A549 (cell line): ENCODE measurements around the gene HPS5.

Experiments used
- EHMT2 ChIP-seq: fragments of 200-600 bp; sonication (generic); IDR thresholded peaks from 2 replicates; pipeline ENCODE4 v1.6.1; 2016; ENCODE audit warnings: antibody characterized with exemption, low read depth, mild to moderate bottlenecking, moderate library complexity
- JUN ChIP-seq, 2 experiments: fragments of >200 bp; sonication (Bioruptor Twin); formaldehyde crosslinking; IDR thresholded peaks; 2 replicates in 1 of 2; 3 replicates in 1 of 2; pipeline ENCODE4 v1.6.1; 2016 to 2017
- JUNB ChIP-seq: fragments of >200 bp; sonication (Bioruptor Twin); formaldehyde crosslinking; IDR thresholded peaks from 2 replicates; pipeline ENCODE4 v1.6.1; 2016
- MYC ChIP-seq: IDR thresholded peaks from 2 replicates; pipeline ENCODE4 v1.6.1; 2012; ENCODE audit warnings: mild to moderate bottlenecking, inconsistent platforms, low read length, improper control_type of control experiment, borderline replicate concordance
- POLR2A ChIP-seq: IDR thresholded peaks from 2 replicates; pipeline ENCODE4 v1.6.1; 2012; ENCODE audit warnings: mild to moderate bottlenecking, low read length
- POLR2AphosphoS2 ChIP-seq: conservative IDR thresholded peaks from 2 replicates; pipeline ENCODE4 v1.6.1; 2012; ENCODE audit warnings: low read length, improper control_type of control experiment, inconsistent platforms
- RARB ChIP-seq: fragments of 250-450 bp; sonication (Bioruptor Pico); IDR thresholded peaks from 2 replicates; pipeline ENCODE4 v1.8.0; 2021; ENCODE audit warnings: mild to moderate bottlenecking, moderate library complexity
- USF2 ChIP-seq: fragments of 450-650 bp; IDR thresholded peaks from 2 replicates; pipeline ENCODE4 v1.6.1; 2014; ENCODE audit warnings: antibody characterized with exemption
- TF ChIP-seq, protein P1 (sequence below): fragments of >200 bp; sonication (Bioruptor Twin); formaldehyde crosslinking; IDR thresholded peaks from 3 replicates; pipeline ENCODE4 v1.5.1; 2016
- TF ChIP-seq, protein P2 (sequence below): IDR thresholded peaks from 2 replicates; pipeline ENCODE4 v1.6.1; 2012
- TF ChIP-seq, protein P3 (sequence below): fragments of 200-600 bp; sonication (generic); IDR thresholded peaks from 2 replicates; pipeline ENCODE4 v1.6.1; 2016; ENCODE audit warnings: antibody characterized with exemption, mild to moderate bottlenecking, moderate library complexity

DNA sequence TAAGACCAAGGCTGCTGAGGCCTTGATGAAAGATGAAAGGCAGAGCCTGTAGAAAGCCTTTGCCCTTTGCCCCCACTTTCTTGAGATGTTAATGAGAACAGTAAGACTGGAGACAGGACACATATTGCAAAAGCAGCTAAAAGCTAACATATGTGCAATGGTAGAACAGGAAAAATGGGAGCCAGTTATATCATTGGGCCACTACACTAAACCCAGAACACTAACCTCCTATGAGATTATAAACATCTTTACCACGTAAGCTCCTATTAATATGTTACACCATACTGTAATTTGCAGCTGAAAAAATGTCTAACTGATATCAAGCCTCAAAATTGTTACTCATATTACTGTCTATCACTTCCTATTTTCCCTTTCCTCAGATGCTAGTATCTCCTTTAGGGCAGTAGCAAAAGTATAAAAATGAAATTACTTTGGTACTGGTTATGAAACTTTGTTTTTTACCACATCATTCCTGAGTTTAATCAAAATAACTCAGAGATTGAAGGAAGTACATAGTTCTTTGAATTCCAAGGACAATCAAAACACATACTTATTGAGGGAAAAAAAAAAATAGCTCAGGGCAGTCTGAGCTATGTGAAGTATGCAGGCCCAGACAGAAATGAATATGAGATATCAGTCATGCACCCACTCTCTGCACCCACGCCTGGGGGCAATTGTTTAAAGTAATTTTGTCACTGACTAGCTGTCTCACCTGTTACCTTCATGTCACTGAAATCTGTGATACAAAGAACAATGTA is 9.1 kb downstream of the HPS5 start:
- TF ChIP-seq MYC (no peak), JUNB (no peak), EHMT2 (no peak), JUN (IDR thresholded peaks at IDR 0.05) (no peak), RARB (CRISPR knock-in tag) (no peak), POLR2AphosphoS2 (no peak), POLR2A (no peak), USF2 (no peak)
- TF ChIP-seq, protein P1, sequence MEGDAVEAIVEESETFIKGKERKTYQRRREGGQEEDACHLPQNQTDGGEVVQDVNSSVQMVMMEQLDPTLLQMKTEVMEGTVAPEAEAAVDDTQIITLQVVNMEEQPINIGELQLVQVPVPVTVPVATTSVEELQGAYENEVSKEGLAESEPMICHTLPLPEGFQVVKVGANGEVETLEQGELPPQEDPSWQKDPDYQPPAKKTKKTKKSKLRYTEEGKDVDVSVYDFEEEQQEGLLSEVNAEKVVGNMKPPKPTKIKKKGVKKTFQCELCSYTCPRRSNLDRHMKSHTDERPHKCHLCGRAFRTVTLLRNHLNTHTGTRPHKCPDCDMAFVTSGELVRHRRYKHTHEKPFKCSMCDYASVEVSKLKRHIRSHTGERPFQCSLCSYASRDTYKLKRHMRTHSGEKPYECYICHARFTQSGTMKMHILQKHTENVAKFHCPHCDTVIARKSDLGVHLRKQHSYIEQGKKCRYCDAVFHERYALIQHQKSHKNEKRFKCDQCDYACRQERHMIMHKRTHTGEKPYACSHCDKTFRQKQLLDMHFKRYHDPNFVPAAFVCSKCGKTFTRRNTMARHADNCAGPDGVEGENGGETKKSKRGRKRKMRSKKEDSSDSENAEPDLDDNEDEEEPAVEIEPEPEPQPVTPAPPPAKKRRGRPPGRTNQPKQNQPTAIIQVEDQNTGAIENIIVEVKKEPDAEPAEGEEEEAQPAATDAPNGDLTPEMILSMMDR, result no peak
- TF ChIP-seq, protein P2, sequence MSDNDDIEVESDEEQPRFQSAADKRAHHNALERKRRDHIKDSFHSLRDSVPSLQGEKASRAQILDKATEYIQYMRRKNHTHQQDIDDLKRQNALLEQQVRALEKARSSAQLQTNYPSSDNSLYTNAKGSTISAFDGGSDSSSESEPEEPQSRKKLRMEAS, result no peak
- TF ChIP-seq, protein P3, sequence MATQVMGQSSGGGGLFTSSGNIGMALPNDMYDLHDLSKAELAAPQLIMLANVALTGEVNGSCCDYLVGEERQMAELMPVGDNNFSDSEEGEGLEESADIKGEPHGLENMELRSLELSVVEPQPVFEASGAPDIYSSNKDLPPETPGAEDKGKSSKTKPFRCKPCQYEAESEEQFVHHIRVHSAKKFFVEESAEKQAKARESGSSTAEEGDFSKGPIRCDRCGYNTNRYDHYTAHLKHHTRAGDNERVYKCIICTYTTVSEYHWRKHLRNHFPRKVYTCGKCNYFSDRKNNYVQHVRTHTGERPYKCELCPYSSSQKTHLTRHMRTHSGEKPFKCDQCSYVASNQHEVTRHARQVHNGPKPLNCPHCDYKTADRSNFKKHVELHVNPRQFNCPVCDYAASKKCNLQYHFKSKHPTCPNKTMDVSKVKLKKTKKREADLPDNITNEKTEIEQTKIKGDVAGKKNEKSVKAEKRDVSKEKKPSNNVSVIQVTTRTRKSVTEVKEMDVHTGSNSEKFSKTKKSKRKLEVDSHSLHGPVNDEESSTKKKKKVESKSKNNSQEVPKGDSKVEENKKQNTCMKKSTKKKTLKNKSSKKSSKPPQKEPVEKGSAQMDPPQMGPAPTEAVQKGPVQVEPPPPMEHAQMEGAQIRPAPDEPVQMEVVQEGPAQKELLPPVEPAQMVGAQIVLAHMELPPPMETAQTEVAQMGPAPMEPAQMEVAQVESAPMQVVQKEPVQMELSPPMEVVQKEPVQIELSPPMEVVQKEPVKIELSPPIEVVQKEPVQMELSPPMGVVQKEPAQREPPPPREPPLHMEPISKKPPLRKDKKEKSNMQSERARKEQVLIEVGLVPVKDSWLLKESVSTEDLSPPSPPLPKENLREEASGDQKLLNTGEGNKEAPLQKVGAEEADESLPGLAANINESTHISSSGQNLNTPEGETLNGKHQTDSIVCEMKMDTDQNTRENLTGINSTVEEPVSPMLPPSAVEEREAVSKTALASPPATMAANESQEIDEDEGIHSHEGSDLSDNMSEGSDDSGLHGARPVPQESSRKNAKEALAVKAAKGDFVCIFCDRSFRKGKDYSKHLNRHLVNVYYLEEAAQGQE, result no peak
